B cell (primary cell): Measurements from ENCODE around the gene KCNK7. TPM values are rescaled to one million over a fixed set of nuclear protein-coding genes. Genes with fewer than 3 reads are reported as not detected.

Experiments
- ATAC-seq: fragments of 200-7000 bp; cut with Tn5 transposase; one replicate; pipeline ENCODE4 v1.10.0; 2021; ENCODE audit warnings: low read depth, mild to moderate bottlenecking, moderate number of reproducible peaks, moderate library complexity
- CTCF ChIA-PET: fragments of 350-600 bp; sonication (Branson Sonifier 250); formaldehyde crosslinking; loops from one replicate; lab custom pipeline; 2021; ENCODE audit warnings: antibody characterized with exemption, inconsistent platforms; lab: Charles Lee
- POLR2A ChIA-PET: fragments of 350-600 bp; sonication (Branson Sonifier 250); formaldehyde crosslinking; loops from one replicate; lab custom pipeline; 2021; ENCODE audit warnings: antibody characterized with exemption; lab: Charles Lee
- DNase-seq: peaks from one replicate; pipeline ENCODE4 v3.0.0; 2013
- H2AFZ ChIP-seq: 2 replicates; pipeline ENCODE4 v1.6.1; 2012; ENCODE audit warnings: mild to moderate bottlenecking, low read depth, low read length; ENCODE audit not compliant: insufficient read depth, poor library complexity, severe bottlenecking
- H3K27ac ChIP-seq, 2 donors: 1 replicate in 1 of 2; 2 replicates in 1 of 2; pipeline ENCODE4 v1.5.1; 2012 to 2013; ENCODE audit warnings: low read length in 2 of 2, mild to moderate bottlenecking in 2 of 2, moderate library complexity in 1 of 2
- H3K27me3 ChIP-seq, 4 experiments: fragments of 200-600 bp in 1 of 4; sonication (generic) in 1 of 4; replicated peaks in 1 of 4; 1 replicate in 2 of 4; 2 replicates in 2 of 4; pipeline versions ENCODE4 v1.6.1 to v1.7.0; 2013 to 2016; ENCODE audit warnings: low read length in 3 of 4, mild to moderate bottlenecking in 2 of 4, mixed read lengths in 1 of 4, moderate library complexity in 1 of 4; ENCODE audit not compliant: insufficient read depth in 4 of 4, control insufficient read depth in 3 of 4; ENCODE audit errors: control extremely low read depth in 1 of 4
- H3K36me3 ChIP-seq, 2 experiments: replicated peaks in 1 of 2; 1 replicate in 1 of 2; 2 replicates in 1 of 2; pipeline versions ENCODE4 v1.6.1 to v1.7.1; 2013; ENCODE audit warnings: low read length in 1 of 2; ENCODE audit not compliant: insufficient read depth in 2 of 2, control insufficient read depth in 1 of 2; ENCODE audit errors: control extremely low read depth in 1 of 2, extremely low read depth in 1 of 2
- H3K4me1 ChIP-seq, 2 donors: fragments of 200-600 bp in 1 of 2; sonication (generic) in 1 of 2; 1 replicate in 1 of 2; 2 replicates in 1 of 2; pipeline versions ENCODE4 v1.5.1 to v1.6.1; 2013 to 2017; ENCODE audit warnings: low read length in 2 of 2; ENCODE audit not compliant: control insufficient read depth in 2 of 2, insufficient read depth in 2 of 2
- H3K4me2 ChIP-seq: replicated peaks from 2 replicates; pipeline ENCODE3; 2012; ENCODE audit warnings: mild to moderate bottlenecking, low read depth, low read length; ENCODE audit not compliant: poor library complexity, severe bottlenecking
- H3K4me3 ChIP-seq, 5 experiments: fragments of 200-600 bp in 1 of 5; sonication (generic) in 1 of 5; 1 replicate in 3 of 5; 2 replicates in 2 of 5; pipeline versions ENCODE4 v1.5.1 to v1.7.0; 2011 to 2016; ENCODE audit warnings: low read length in 4 of 5, mild to moderate bottlenecking in 4 of 5, low read depth in 2 of 5, control low read depth in 1 of 5, moderate library complexity in 1 of 5; ENCODE audit not compliant: insufficient read depth in 1 of 5; ENCODE audit errors: control extremely low read depth in 1 of 5, extremely low read depth in 1 of 5
- H3K79me2 ChIP-seq: fragments of 200-600 bp; sonication (generic); one replicate; pipeline ENCODE4 v1.6.0; 2016; ENCODE audit warnings: low read length; ENCODE audit not compliant: control insufficient read depth, insufficient read depth
- H3K9ac ChIP-seq: fragments of 200-600 bp; sonication (generic); 2 replicates; pipeline ENCODE4 v1.6.1; 2017; ENCODE audit warnings: mild to moderate bottlenecking, low read length, moderate library complexity
- H3K9me3 ChIP-seq, 3 donors: one replicate each; pipeline versions ENCODE4 v1.6.1 to v1.7.1; 2013; ENCODE audit warnings: low read length in 2 of 3; ENCODE audit not compliant: control insufficient read depth in 2 of 3, insufficient read depth in 1 of 3; ENCODE audit errors: control extremely low read depth in 1 of 3
- H4K20me1 ChIP-seq: 2 replicates; pipeline ENCODE4 v1.6.0; 2012; ENCODE audit warnings: mild to moderate bottlenecking, low read length; ENCODE audit not compliant: insufficient read depth, control insufficient read depth, poor library complexity, severe bottlenecking
- H3K27ac Mint-ChIP-seq: one replicate; pipeline ENCODE4 v1.8.0; 2021; ENCODE audit warnings: mixed read lengths
- H3K27me3 Mint-ChIP-seq: one replicate; pipeline ENCODE4 v1.8.0; 2021; ENCODE audit warnings: mixed read lengths
- H3K4me1 Mint-ChIP-seq: one replicate; pipeline ENCODE4 v1.8.0; 2021; ENCODE audit warnings: mixed read lengths
- H3K4me3 Mint-ChIP-seq: one replicate; pipeline ENCODE4 v1.8.0; 2021; ENCODE audit warnings: mixed read lengths
- H3K9me3 Mint-ChIP-seq: one replicate; pipeline ENCODE4 v1.8.0; 2022; ENCODE audit warnings: mixed read lengths; ENCODE audit not compliant: insufficient read depth
- CTCF ChIP-seq: fragments of 200-600 bp; IDR thresholded peaks from one replicate; pipeline ENCODE4 v1.8.0; 2022; ENCODE audit warnings: antibody characterized with exemption, mild to moderate bottlenecking
- EZH2 ChIP-seq: IDR thresholded peaks from 2 replicates; pipeline ENCODE4 v1.6.1; 2012; ENCODE audit warnings: borderline replicate concordance, low read depth, mild to moderate bottlenecking, moderate library complexity, low read length; ENCODE audit not compliant: insufficient read depth, poor library complexity, severe bottlenecking
- WGBS: methylation state at CpG from one replicate; pipeline ENCODE4 v1.1.5; 2013; ENCODE audit warnings: missing lambda C conversion rate; ENCODE audit not compliant: insufficient coverage; 5-methylcytosine and 5-hydroxymethylcytosine counted together
- intact Hi-C: fragments of 100-400 bp; cut with micrococcal nuclease; formaldehyde crosslinking; loops from one replicate; pipeline ENCODE4 v1.10.0; 2022
- polyA plus RNA-seq: library from polyadenylated mRNA; depleted of rRNA; stranded (reverse); fragments of >200 nt; gene quantifications from 2 replicates; pipeline ENCODE4 v1.2.3, GENCODE V29; 2012
- total RNA-seq, 2 donors: library from RNA; stranded (reverse); fragments of 120-200 nt in 1 of 2; gene quantifications; 1 replicate in 1 of 2; 2 replicates in 1 of 2; pipeline versions ENCODE4 v1.2.3 to v1.2.4, GENCODE V29; 2013 to 2022

KCNK7 gene
- total and polyA plus RNA-seq, 2 donors (not counting 1 experiment from before 2014, with no cell fraction given): 2.2 to 3.5 TPM

- ATAC-seq: no peak
- Histone ChIP-seq H3K9me3 (no peaks in the 10 kb centered on the region), H3K9ac (no peak overlapping the region), H4K20me1 (no peaks in the 10 kb centered on the region), H3K27me3 (no peaks in the 10 kb centered on the region), H3K4me2 (peak overlapping the region; percentile 99), H3K4me1 (peaks cover 25 to 48% of the 10 kb centered on the region in 2 donors), H3K4me3 (peak overlapping the region in 2 of 5 experiments; percentile 21 to 62), H3K79me2 (peaks cover 31% of the 10 kb centered on the region), H3K36me3 (no peaks in the 10 kb centered on the region), H2AFZ (peak overlapping the region; percentile 80), H3K27ac (peak overlapping the region; percentile 27)
- H3K4me1 Mint-ChIP-seq: peaks cover 43% of the 10 kb centered on the region
- ChIA-PET CTCF (interaction anchor here (1.2 to 1.8 kb wide), 3 partner anchors 12 to 16 kb away, joined by 3 to 9 read pairs (median 3); partner anchors contain the start of gene ZNRD2), POLR2A (interaction anchor here (0.7 to 1.1 kb wide), 4 partner anchors 10 to 948 kb away, joined by 3 to 10 read pairs (median 4); no protein-coding TSS in a partner anchor)
- H3K4me3 Mint-ChIP-seq: peak overlapping the region; percentile 81
- peak overlapping the region; percentile 89 for H3K27ac Mint-ChIP-seq
- 88% methylated on average over 6 of the region's 12 CpGs for WGBS
- H3K9me3 Mint-ChIP-seq: no peaks in the 10 kb centered on the region
- no peak for TF ChIP-seq CTCF
- intact Hi-C loops: no loop called here
- no peak for DNase-seq
- peaks cover 3% of the 10 kb centered on the region for H3K27me3 Mint-ChIP-seq
Measured at GRCh38 chr11:65556470-65557279, 38.9 kb downstream of the KCNK7 start.

GRCh38 chr11:65555693-65556231, 39.8 kb downstream of the KCNK7 start:
- H3K36me3 ChIP-seq: no peaks in the 10 kb centered on the region
- no peak overlapping the region for H3K4me3 ChIP-seq
- H2AFZ ChIP-seq: no peak overlapping the region
- peaks cover 3% of the 10 kb centered on the region for H3K27me3 Mint-ChIP-seq
- H3K27me3 ChIP-seq: no peaks in the 10 kb centered on the region
- WGBS: 69% methylated on average over 5 of the region's 6 CpGs
- ChIA-PET CTCF (interaction anchor here (0.6 to 1.4 kb wide), 4 partner anchors 9 to 934 kb away, joined by 3 to 4 read pairs (median 3); partner anchors contain the start of gene ZNRD2), POLR2A (interaction anchor here (0.6 kb wide), 2 partner anchors 148 to 732 kb away, joined by 4 to 7 read pairs; no protein-coding TSS in a partner anchor)
- H3K9me3 Mint-ChIP-seq: no peaks in the 10 kb centered on the region
- no peak overlapping the region for H3K4me2 ChIP-seq
- H3K4me1 Mint-ChIP-seq: peaks cover 51% of the 10 kb centered on the region
- H3K4me1 ChIP-seq: peaks cover 29 to 55% of the 10 kb centered on the region in 2 donors
- DNase-seq (no peak), ATAC-seq (no peak)
- no peaks in the 10 kb centered on the region for H4K20me1 ChIP-seq
- H3K9me3 ChIP-seq: no peaks in the 10 kb centered on the region
- no peak overlapping the region for H3K27ac ChIP-seq
- intact Hi-C loops: no loop called here
- H3K4me3 Mint-ChIP-seq: peak overlapping the region; percentile 64
- peak overlapping the region; percentile 89 for H3K27ac Mint-ChIP-seq
- H3K79me2 ChIP-seq: peaks cover 26% of the 10 kb centered on the region
- H3K9ac ChIP-seq: no peak overlapping the region
- no peak for TF ChIP-seq CTCF
- TF ChIP-seq EZH2: no peak
